ENCODE results near the gene SKIC8. TPM values are rescaled to one million over a fixed set of nuclear protein-coding genes. Genes with fewer than 3 reads are reported as not detected.

The SKIC8 gene
- total and polyA plus RNA-seq, 12 donors, result 45.9 to 137 (median 64.1) TPM

DNA sequence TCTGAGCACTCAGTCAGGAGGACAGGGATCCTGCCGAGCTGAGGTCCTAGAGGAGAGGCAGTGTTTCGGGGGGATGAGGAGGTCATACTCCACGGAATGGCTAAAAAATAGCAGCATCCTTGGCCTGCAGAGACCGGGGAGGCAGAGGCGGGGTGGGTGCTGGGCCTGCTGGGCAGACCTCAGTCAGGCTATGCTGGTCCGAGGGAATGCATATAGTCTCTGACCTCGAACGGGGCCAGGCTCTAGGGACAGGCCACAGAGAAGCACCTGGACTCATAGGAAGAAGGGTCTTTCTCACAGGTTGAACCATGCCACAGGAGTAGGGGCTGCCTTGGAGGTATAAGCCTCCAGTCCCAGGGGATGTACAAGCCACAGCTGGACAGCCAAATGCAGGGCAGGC, 14.0 kb upstream of the SKIC8 start:
- WGBS, 4 donors, result 63 to 68% (median 65%) methylated on average over 8 of the region's 8 CpGs
- DNase-seq, result no peak
- H3K27me3 ChIP-seq, result no peaks in the 10 kb centered on the region

DNA sequence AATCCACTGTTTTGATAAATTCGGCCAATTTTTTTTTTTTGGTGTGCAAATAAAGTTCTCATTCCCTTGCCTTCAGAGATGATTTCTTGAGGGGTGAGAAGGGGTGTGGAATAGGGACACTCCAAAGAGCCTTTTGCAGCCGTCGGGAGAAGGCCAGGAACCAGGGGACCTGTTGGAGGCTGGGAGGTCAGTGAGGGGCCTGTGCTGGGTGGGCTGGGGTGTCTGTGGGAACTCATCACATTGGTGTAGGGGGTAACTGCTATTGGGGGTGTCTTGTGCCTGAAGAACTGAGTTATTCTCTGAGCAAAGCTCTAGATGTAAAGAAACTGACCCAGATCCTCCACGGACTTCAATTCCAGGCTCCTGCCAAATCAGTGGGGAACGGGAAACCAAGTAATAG, 13.5 kb upstream of the SKIC8 start:
- H3K4me3 ChIP-seq, result no peak overlapping the region
- no peaks in the 10 kb centered on the region for H3K4me1 ChIP-seq (replicated peaks in 1 of 2)
- H3K36me3 ChIP-seq (replicated peaks in 1 of 2), result no peaks in the 10 kb centered on the region
- H3K9me3 ChIP-seq (replicated peaks in 1 of 3), result no peaks in the 10 kb centered on the region
- TF ChIP-seq, protein P1, sequence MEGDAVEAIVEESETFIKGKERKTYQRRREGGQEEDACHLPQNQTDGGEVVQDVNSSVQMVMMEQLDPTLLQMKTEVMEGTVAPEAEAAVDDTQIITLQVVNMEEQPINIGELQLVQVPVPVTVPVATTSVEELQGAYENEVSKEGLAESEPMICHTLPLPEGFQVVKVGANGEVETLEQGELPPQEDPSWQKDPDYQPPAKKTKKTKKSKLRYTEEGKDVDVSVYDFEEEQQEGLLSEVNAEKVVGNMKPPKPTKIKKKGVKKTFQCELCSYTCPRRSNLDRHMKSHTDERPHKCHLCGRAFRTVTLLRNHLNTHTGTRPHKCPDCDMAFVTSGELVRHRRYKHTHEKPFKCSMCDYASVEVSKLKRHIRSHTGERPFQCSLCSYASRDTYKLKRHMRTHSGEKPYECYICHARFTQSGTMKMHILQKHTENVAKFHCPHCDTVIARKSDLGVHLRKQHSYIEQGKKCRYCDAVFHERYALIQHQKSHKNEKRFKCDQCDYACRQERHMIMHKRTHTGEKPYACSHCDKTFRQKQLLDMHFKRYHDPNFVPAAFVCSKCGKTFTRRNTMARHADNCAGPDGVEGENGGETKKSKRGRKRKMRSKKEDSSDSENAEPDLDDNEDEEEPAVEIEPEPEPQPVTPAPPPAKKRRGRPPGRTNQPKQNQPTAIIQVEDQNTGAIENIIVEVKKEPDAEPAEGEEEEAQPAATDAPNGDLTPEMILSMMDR (IDR thresholded peaks at IDR 0.05), result no peak
- TF ChIP-seq POLR2A (IDR thresholded peaks at IDR 0.05), result no peak
- 64 to 78% (median 72%) methylated on average over 4 to 5 of the region's 5 CpGs for WGBS, 4 donors
- intact Hi-C loops (cut with DNase I), result no loop called here
- H3K27me3 ChIP-seq, result no peaks in the 10 kb centered on the region
- DNase-seq, result no peak
- H3K27ac ChIP-seq, result no peak overlapping the region

More for the DNA sequence above, 14.0 kb upstream of the SKIC8 start:
- Histone ChIP-seq H3K27ac (no peak overlapping the region), H3K9me3 (replicated peaks in 1 of 3) (no peaks in the 10 kb centered on the region), H3K4me1 (replicated peaks in 1 of 2) (no peaks in the 10 kb centered on the region), H3K4me3 (no peak overlapping the region), H3K36me3 (replicated peaks in 1 of 2) (no peaks in the 10 kb centered on the region)
- intact Hi-C loops (cut with DNase I), result no loop called here
- TF ChIP-seq, protein P1 (IDR thresholded peaks at IDR 0.05), result no peak

DNA sequence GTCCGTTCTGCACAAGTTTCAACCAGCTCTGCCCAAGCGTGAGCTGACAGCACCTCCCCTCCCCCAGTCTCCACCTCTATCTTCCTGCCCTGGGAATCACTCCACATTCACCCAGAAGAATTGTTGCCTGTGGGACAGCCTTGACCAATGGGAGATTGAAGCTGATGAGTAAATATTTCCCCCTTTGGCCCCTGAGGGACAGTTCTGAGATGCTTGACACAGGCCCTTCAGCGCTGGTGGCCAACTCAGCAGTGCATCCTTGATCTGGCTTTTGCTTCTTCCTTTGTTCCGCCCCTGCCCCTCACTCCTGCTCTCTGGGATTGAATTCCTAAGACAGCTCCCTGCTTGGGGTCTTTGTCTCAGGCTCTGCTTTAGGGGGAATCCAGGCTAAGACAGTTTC, 13.1 kb upstream of the SKIC8 start:
- H3K27ac ChIP-seq, result no peak overlapping the region
- WGBS, 4 donors, result 66 to 84% (median 79%) methylated on average over 4 of the region's 4 CpGs
- TF ChIP-seq POLR2A (IDR thresholded peaks at IDR 0.05), result no peak
- TF ChIP-seq, protein P1 (IDR thresholded peaks at IDR 0.05), result no peak
- no peaks in the 10 kb centered on the region for H3K27me3 ChIP-seq
- no peak for DNase-seq
- H3K4me1 ChIP-seq (replicated peaks in 1 of 2), result no peaks in the 10 kb centered on the region
- intact Hi-C loops (cut with DNase I), result no loop called here
- H3K4me3 ChIP-seq, result no peak overlapping the region
- H3K9me3 ChIP-seq (replicated peaks in 1 of 3), result no peaks in the 10 kb centered on the region
- H3K36me3 ChIP-seq (replicated peaks in 1 of 2), result no peaks in the 10 kb centered on the region

DNA sequence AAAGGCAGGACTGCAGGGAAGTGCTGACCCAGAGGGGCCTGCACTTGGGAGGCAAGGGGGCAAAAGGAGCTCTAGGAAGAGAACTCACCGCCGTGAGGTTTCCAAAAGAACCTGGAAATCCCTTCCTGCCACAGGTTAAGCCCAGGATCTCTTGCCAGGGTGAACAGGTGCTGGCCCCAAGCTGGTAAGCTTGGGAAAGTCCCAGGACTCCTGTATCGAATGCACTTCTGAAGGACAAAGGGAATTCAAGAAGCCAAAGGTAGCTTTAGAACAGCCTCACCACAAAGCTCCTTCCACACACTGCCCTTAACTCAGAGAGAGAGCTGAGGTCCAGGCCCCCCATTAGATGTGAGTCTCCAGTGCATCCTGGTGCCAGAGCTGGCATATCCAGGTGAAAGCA, 11.9 kb upstream of the SKIC8 start:
- no peaks in the 10 kb centered on the region for H3K27me3 ChIP-seq
- 67 to 79% (median 73%) methylated on average over 3 of the region's 3 CpGs for WGBS, 4 donors
- intact Hi-C loops (cut with DNase I), result no loop called here
- no peak overlapping the region for H3K4me3 ChIP-seq
- TF ChIP-seq POLR2A (IDR thresholded peaks at IDR 0.05), result no peak
- TF ChIP-seq, protein P1 (IDR thresholded peaks at IDR 0.05), result no peak
- no peak overlapping the region for H3K27ac ChIP-seq
- no peaks in the 10 kb centered on the region for H3K4me1 ChIP-seq (replicated peaks in 1 of 2)
- DNase-seq, result no peak
- no peaks in the 10 kb centered on the region for H3K36me3 ChIP-seq (replicated peaks in 1 of 2)
- H3K9me3 ChIP-seq (replicated peaks in 1 of 3), result no peaks in the 10 kb centered on the region

All from adrenal gland (tissue), 12 donors.